Fibroblast of skin of back (primary cell): ENCODE results near the gene UBL7.
"Not testable (repeated sequence)": the region's sequence is repeated elsewhere in the genome, so short reads cannot be mapped to it uniquely, and the experiment has no call there.

Experiments used
- DNase-seq: peaks from one replicate; pipeline ENCODE4 v3.0.0-alpha.2; 2013

Gene UBL7

DNA sequence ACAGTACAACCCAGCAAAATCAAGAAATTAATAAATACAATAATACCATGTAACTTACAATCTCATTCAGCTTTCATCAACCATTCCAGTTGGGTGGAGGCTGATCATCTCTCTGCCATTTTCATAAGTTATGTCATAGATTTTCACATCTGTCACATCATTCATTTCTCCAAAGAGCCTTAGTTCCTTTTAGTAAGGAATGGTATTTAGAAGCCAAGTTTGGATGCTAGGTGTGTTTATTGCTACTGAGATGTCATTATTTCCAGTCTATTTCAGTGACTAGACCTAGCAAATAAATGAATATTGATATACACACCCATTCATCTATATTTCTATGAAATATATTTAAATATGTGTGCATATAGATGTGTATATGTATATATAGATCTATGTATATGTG, 2.7 kb upstream of the UBL7 start:
- no peak for DNase-seq

DNA sequence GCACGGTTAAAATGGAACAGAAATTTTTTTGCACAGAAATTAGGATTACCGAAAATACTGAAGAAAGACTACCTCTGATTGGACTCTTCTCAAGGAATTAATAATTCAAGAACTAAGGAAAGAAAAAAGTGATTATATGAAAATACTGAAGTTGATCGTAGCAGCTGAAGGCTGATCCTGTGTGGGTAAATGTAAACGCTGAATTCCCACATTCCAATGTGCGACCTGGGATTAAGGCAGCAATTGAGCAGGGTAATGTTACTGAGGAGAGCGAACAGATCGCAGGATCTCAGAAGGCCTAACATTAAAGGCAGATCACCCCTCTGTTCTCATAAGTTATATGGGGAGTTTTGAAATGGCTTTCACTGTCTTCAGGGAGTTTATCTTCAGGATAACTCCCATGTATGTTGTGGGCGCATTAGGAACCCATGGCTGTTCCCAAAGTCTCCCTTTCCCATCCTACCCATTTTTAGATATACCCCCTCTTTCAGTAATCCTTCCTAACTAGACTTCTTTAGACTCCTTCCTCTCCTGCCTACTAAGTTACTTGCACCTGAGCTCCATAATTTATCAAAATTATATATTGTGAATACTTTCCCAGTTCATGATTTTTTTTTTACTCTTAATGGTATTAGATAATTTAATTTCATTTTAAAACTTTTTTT, 1.0 kb upstream of the UBL7 start:
- no peak for DNase-seq

DNA sequence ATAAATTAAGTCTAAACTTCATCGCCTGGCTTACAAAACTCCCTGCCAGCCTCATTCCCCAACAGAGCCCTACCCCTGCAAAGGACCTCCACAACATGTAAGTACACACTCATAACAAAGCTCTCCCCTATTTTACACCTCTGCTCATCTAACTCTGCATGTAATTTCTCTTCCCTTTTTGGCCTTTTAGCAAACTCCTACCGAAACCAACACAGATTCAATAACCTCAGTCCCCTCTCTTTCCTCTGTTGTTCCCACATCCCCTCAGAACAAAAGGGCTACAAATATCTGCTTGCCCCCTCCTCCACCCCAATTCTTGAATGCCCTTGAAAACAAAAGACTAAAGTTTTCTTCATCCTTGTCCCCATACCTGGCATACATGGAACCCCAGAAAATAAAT, 662 bp downstream of the UBL7 start:
- no peak for DNase-seq

DNA sequence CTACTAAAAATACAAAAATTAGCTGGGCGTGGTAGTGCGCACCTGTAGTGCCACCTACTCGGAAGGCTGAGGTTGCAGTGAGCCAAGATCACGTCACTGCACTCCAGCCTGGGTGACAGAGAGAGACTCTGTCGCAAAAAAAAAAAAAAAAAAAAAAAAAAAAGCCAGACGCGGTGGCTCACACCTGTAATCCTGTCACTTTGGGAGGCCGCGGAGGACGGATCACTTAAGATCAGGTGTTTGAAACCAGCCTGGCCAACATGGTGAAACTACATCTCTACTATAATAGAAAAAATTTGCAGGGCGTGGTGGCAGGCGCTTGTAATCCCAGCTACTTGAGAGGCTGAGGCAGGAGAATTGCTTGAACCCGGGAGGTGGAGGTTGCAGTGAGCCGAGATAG, 1.2 kb downstream of the UBL7 start:
- not testable (repeated sequence) for DNase-seq

DNA sequence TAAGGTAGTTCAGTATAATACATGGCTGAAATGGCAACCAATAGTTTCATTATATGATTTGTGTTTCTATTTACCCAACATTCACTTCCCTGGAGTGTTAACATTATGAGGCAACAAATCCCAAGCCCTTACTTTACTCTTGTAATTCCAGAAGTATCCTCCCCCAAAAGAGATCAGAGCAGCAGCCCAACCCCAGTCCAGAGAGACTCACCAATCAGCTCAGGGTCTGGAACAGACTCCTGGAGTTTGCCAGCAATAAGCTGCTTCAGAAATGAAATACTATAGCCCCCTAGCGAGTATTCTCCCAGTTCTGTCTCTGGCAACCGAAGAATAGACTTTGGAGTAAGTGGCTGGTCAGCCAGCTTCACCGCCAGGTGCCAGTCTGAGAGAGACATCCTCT, 2.5 kb downstream of the UBL7 start:
- DNase-seq, result no peak

DNA sequence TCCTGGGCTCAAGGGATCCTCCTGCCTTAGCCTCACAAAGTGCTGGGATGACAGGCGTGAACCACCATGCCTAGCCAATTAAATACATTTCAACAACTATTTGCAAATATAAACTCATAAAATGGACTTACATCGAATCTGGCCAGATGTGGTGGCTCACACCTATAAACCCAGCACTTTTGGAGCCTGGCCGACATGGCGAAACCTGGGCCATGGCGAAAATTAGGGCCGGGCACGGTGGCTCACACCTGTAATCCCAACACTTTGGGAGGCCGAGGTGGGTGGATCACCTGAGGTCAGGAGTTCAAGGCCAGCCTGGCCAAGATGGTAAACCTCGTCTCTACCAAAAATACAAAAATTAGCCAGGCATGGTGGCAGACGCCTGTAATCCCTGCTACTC, 3.9 kb downstream of the UBL7 start:
- not testable (repeated sequence) for DNase-seq

DNA sequence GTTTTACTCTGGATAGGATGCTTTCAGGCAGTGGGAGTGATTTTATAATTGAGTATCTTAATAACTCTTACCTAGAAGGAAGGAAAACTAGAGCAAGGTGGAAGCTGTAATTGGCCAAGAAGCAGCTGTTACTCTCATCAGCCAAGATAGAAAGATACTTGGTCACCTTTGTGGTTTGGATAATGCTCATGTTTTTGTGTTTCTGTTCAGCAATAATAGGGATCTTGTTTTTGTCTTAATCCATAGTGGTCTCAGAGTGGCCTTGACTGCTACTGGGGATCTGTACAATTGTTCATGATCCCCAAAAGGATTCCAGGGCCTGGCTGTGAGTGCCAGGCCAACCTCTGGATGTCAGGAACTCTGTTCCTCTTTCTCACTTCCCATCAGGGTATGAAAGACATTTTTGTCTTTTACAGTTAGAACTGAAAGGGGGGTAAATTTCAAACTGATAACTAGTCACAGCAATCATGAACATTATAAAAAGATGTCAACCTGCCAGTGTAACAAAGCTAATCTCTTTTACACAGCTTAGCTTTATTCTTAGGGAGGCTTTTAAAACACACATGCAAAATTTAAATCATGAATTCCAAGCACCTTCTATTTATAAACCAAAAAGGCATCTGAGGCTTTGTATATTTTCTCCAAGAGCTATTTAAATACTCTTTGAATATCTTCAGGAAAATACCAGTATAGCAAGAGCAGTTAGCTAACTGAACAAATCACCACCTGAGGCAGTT, 6.0 kb downstream of the UBL7 start:
- DNase-seq, result no peak

DNA sequence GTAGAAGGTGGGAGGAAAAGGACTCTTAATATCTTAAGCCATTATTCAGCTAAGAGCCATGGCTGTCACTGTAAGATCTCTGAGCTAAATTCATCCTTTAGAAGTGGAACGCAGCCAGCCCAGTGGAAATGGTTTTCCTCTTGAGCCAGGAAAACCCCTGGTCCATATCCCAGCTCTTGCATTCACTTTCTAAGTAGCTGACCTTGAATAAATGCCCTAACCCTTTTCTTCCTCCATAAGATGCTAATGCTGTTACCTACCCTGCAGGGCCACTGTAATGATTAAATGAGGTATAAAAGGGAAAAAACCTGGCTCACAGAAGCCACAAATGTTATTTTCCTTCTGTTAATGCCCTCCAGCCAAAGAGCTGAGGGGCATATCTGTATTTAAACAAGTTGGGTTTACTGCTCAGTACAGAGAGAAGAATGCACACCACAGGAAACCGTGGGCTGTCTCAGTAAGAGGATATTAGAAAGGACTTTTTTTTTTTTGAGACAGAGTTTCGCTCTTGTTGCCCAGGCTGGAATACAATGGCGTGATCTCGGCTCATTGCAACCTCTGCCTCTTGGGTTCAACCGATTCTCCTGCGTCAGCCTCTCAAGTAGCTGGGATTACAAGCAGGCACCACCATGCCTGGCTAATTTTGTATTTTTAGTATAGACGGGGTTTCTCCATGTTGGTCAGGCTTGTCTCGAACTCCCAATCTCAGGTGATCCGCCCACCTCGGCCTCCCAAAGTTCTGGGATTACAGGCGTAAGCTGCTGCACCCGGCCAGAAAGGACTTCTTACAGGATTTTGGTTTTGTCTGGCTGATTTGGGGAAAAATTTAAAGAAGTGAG, 6.8 kb downstream of the UBL7 start:
- DNase-seq, result no peak

DNA sequence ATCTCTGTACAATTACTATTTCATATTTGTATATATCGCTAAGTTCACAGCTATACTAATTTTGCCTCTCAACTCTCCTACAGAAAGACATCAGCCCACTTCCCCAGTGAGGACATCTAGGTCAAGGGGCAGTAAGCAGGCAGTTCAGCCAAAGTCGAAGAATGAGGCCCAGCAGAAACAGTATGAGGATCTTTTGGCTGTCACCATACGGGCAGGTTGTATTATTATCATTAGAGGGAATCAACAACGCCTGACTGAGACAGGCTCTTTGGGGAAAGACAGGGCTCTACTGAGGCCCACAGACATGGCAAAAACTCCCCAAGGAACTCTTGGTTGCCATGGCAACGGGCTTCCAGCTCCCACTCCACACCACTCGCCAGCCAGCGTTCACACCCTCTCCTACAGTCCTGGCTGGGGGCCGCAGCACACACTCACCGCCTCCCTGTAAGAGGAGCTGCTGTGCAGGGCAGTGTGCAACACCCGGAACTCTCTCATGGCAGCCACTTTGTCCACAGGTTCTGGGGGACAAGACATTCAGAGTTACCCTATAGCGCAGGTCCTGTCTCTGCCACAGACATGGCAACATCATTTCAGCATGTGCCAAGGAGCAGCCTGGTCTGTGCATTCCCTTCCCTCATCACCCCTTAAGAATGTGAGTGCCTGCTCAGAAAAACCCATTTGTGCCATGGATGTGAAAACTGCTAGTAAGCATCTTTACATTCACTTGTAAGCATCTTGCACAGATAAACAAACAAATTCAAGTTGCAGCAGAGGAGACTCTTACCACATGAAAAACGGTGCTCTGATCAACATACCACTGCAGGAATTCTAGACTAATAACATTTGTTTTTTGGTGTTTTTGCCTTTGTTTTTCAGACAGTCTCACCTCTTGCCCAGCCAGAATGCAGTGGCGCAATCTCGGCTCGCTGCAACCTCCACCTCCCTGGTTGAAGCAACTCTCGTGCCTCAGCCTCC, 8.8 kb downstream of the UBL7 start:
- no peak for DNase-seq

DNA sequence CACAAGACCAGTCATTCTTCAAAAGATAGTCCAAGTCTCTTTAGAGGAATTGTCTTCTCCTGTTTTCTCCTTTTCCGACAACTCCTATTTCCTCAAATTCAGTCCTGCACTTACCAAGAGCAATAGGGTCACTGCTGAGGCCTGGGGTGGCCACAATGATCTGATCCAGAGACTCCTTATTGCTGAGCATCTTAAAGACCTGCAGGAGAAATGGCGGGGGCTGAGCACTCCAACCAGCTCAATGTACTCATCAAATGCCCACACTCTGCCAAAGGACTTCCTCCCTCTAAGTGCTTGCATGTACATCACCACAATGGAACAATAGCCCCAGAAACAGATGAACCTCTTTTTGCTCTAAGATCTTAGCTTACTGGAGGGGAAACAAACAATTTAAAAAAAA, 9.6 kb downstream of the UBL7 start:
- DNase-seq, result no peak

DNA sequence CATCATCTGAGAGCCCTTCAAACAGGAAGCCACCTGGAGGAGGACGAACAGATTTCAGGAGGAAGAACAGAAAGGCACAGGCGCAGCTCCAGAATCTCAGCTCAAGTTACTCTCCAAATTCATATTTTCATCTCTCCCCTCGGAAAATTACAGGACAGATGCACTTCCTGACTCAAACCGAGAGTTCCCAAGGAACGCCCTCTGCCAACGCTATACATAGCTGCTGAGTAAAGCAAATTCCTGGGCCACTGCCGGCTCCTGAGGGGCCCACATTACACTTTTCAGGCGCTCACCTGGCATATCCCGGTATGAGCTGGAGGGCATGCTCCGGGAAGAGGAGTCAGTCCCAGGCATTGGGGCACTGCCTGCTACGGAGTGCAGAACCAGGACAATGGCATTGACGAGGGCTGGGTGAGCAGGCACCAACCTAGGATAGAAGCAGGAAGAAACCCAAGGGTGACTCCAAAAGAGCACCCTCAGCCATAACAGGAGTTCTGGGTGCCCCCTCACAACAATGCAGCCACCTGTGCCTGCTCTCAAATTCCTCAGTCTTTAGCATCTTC, 11.2 kb downstream of the UBL7 start:
- DNase-seq, result no peak

DNA sequence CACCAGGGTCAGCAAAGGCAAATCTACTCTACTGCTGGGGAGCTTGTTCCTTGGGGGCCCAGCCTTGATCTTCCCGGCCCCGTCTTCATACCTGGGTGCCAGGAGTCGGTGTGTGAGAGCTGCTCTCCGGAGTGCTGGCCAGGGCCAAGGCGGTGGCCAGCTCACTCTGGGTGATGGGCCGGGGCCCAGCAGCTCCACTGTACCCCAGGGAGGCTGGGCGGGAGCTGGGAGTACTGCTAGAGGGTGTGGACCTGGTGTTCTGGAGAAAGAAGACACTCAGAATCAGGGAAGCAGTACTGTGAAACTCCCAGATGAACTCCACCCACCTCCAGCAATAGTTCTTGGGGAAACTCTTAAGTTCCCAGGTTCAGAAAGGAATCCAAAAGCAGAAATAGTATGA, 11.9 kb downstream of the UBL7 start:
- DNase-seq, result no peak

DNA sequence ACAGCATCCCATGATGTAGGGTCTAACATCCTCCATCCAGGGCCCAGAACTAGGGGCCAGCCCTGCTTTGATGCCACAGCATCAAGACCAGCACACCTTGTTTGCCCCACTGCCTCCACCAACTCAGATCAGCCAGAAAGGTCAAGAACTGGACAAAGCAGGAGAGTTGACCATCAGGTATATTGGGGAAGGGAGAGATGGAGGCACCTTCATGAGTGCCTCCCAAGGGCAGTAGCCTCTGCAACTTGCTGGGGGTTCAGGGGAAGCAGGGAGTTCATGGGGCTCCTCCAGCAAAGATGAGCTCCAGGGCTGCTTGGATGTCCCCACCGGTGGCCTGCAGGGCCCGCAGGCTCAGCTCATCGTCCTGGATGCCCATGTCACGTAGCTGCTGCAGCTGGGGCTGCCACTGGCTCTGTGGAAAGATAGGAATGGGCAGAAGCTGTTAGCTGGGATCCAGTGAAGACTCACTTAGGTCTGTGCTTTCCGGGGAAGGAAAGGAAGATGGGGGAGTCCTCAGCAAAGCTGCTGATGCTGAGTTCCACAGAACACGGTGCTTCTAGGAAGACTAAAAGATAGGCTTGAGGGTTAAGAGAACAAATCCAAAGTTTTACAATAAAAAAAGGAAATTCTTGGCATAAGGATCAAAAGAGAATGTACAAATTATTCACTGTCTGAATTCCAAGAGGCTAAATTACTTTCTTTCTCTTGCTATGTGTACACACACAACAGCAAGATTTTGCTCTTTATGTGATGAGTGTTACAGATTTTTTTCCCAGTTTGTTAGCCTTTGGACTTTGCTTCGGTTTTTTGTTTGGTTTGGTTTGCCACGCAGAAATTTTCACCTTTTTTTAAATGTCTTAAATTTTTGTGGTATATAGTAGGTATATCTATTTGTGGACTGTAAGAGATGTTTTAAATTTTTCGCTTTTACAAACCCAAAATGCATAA, 14.9 kb downstream of the UBL7 start:
- DNase-seq, result no peak

DNA sequence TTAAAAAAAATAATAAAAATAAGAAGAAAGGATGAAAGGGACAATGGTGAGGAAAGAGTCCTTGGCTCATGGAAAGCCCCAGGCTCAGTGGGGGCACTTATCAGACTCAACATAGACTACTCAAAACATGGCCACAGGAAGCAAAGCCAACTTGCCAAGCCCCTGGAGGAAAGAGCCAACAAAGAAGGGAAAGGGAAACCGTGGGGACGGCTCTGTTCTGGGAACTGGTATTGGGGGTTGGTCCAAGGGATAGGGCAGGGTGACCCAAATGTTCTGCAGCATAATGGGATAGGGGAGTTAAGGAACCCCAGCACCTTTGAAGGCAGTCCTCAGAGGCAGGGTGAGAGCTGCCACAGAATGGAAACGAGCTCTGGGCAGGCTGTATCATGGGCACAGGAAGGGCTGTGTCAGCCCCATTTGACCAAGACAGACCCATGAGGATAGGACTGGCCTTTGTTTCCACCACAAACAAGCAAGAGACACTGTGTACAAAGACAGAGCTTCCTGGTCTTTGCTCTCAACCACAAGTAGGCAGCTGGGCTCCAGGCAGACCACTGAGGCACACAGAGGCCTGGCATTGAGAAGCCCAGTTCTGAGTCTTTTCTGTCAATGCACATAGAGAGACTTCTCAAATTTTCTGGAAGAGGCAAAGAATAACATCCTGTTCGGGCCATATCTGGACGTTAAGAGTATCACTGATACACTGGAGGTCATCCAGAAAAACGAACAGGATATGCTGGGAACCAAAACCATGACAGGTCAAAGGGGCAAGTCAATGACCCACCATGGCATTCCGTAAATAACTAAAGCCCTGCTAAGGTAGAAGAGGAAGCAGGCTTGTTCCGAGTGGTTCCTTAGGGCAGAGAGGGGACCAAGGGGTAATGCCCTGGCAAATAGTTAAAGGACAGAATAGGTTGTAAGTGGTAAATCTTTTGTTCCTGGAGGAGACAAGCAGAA, 16.6 kb downstream of the UBL7 start:
- no peak for DNase-seq

DNA sequence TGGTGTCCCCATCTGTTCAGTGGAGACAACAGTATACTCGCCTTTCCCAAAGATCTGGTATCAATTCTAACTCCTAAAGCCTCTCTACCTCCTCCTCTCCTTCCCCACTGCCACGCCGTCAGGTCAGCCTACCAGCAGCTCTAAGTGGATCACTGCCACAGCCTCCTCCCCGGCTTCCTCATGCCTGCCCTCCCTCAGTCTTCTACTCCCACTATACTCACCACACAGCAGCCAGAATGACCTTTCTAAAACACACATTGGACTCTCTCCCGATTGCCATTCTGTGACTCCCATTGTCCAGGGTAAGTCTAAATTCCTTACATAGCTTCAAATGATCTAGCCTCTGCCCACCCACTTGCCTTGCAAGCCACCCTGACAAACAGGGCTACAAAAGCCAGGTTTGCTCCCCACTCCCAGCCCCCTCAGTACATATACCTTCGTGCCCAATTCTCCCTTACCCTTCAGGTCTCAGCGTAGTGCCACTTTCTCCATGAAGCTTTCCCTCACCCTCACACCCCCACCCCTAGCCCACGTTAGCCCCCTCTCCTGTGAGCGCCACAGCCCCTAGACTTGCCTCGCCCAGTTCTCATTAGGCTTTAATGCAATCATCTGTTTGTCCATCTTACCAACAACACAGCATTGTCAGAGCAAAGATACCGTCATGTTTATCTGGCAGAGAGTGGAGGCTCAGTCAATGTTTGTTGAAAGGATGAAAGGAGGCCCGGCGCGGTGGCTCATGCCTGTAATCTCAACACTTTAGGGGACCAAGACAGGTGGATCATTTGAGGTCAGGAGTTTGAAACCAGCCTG, 17.7 kb downstream of the UBL7 start:
- DNase-seq, result no peak

DNA sequence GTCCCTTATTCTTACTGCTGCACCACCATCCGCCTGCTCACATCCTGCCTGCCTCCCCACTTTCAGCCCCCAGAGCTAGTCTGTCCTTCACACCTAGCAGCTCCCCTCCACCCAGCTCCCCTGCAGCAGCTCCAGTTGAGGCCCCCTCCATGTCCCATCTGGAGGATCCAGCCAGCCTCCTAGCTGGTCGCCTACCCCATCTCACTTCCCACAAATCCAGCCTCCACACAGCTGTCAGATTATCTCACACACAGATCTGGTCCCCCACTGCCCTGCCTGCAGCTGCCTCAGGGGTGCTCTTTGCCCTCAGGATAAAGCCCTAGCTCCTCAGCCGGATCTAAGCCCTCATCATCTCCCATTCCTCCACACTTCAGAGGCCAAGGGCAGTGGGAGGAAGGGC, 18.4 kb downstream of the UBL7 start:
- no peak for DNase-seq

DNA sequence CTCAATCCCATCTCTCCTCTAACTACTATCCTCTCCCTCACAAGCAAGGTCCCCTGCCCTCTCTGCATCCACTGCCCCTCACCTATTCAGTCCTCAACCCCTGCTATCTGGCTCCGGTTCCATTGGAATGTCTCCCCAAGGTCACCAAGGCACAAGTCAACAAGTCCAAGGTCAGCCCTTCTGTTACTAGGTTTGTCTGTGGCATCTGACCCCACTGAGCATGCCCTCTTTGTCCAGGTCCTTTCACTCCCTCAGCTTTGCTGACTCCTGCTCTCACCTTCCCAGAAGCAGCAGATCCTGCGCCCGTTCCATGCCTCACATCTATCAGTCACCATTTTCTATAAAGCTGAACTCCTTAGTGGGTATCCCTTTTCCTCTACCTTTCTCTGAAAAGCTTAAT, 18.9 kb downstream of the UBL7 start:
- no peak for DNase-seq

DNA sequence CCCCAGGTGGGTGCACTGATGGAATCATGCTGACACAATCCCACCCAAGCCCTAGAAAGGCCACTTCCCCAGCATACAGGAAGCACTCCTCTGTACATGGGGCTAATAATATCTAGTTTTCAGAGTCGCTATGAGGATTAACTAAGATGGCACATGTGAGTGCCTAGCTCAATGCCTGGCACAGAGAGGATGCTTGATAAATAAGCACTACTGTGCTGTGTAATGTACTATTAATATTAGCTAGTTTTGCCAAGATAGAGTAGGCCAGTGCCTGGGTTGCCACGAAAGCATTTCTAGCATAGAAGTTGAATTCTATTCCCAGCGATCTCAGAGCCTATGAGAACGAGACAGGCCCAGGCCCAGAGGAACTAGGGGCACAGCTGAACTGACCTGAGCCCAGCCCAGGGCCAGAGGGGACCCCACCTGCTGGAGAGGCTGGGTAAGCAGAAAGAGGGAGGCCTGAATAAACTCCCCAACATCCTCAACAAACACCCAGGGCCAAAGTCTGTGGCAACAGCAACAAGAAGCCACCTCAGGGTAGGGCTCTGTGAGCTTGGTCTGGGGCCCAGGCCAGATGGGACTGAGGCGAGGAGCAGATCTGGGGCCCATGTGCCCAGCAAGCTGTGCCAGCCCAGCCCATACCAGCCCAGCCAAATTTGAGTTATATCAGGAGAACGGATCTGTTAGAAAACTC, 19.6 kb downstream of the UBL7 start:
- no peak for DNase-seq
